ENCODE data around the gene RRP8.
A peak's percentile ranks its signal among the peaks of the same experiment; 100 is the strongest.

Gene RRP8

DNA sequence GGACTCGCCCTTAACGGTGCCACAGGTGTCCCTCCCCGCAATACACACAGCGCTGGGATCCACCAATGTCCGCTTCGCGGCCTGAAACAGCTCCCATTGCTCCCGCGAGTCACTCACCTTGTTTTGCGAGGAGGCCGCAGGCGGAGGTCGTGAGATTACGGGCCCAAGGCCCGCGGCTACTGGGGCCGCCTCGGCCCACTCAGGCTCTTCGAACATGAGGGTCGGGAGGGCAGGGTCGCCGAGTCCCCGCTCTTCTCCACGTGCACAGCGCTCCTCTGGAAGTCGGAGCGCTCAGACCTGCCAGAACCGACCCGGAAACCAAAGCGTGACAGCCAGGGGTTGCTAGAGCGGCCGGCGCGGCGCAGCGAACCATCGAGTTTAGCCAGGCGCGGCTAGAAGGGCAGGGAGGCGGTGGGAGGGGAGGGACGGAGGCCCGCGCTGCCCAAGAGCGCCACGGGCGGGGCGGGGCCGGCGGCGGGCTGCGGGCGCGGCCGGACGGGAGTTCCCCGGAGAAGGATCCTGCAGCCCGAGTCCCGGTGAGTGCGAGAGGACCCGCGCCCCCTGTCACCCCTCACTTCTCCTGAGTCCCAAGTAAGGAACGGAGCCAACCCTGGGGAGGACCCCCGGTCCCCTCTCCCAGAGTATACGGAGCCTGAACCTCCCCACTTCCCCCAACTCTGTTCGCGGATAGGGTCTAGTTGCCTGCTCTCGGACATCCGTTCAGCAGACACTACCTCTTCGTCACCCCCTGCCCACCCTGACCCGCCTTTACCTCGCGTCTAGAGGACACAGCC, at the start of gene RRP8, which contains the start of gene ILK:
Gene RRP8, minus strand, starts transcription at position 330 of the 794 bp plus-strand sequence. Its CDS starts 114 bp downstream, at position 216.
Gene ILK, plus strand, starts transcription at position 488 of the 794 bp plus-strand sequence. CDS start 498 bp downstream, outside the sequence.
- peak; percentile 76 for DNase-seq (ENCODE audit: low read depth)

DNA sequence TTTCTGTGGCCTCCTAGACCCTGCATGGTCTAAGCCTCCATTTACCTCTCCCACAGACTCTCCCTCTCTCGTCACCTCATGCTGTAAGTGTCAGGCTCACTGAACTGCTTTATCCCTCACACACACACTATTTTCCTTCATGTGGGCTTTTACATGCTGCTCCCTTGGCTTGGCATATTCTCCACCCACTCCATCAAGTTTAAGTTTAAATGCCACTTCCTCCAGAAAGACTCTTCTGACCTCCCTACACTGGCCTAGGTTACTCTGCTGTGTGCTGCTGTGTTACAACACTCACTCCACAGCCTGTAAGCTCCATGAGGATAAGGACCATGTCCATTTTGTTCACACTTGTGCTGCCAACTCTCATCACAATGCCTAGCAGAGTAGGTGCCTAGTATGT, 49.7 kb upstream of the RRP8 start:
- no peak for DNase-seq (ENCODE audit: low read depth)

DNA sequence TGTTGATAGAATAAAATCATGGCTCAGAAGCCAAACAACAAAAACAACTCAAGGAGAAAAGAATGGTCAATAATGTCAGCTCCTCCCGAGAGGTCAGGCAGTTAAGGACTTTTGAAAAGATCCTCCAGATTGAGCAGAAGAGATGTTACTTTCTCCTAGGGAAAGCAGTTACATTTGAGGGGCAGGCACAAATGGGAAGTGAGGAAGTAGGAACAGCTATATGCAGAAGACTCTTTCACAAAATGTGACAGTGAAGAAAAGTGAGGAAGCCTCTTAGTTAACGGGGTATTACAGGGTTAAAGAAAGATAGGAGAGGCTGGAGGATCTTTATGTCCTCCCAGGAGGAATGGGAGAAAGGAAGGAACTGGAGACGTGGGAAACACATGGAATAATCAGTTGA, 48.8 kb upstream of the RRP8 start:
- no peak for DNase-seq (ENCODE audit: low read depth)

DNA sequence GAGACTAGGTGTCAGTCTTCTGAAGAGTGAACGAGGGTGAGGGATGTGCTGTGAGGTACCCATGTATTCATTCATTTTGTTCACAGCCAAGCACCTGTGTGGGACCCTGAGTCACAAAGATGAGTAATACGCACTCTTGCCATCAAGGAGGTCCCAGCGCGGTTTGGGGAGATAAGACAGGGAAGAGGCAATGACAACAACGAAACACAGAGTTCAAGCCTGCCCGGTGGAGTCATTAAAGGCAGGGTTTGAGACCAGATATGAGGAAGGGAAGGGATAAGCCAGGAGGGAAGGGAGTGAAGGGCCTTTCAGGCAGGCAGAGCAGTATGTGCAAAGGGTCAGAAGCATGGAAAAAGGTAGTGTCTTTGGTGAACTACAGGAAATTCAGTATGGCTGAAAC, 47.6 kb upstream of the RRP8 start:
- DNase-seq (ENCODE audit: low read depth), result no peak

DNA sequence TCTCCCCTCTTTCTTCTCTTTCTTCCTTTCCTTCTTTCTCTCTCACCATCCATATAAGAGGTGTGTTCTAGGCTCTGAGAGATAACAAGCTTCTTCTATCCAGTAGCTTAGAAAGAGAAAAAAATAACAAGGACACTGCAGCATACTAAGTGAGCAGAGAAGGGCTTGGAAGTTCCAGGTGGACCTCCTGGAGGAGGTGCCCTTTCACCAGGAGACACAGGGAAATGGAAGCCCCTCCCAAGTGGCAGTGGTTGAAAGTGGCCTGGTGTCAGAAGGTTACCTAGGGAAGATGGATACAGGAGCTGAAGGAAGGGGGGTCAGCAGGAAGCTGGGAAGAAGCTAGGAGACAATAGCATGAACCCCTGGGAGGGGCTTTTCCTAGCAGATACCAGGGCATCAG, 46.7 kb upstream of the RRP8 start:
- DNase-seq (ENCODE audit: low read depth), result no peak

DNA sequence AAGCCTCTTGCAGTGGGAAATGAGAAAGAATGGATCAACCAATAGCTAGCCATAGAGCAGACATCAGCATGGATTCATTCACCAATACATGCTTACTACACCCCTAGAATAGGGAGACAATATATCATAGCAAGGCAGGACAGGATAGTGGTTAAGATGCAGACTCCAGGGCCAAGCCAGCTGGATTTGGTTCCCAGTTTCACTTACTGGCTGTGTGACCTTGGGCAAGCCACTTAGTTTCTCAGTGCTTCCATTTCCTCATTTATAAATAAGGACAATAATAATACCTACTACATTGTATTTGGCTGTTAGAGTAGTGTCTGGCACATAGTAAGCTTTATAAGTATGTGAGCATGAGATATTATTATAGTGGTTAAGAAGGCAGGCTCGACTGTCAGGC, 45.1 kb upstream of the RRP8 start:
- no peak for DNase-seq (ENCODE audit: low read depth)

DNA sequence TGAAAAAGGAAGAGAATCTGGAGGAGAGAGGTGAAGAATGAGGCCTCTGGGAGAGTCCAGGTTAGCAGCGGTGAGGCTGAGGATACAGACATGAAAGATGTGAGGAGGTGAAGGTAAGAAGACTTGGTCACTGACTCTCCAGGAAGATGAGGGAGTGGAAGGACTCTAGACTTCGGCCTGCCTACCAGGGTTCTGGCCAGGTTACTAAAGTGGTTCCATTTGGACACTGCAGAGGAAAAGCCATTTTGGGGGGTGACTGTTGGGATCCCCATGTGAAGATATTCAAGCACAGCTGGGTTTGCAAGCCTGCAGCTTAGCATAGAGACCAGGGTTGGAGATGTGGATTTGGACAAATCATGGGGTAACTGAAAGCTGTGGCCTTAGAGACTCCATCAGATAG, 44.4 kb upstream of the RRP8 start:
- DNase-seq (ENCODE audit: low read depth), result no peak

DNA sequence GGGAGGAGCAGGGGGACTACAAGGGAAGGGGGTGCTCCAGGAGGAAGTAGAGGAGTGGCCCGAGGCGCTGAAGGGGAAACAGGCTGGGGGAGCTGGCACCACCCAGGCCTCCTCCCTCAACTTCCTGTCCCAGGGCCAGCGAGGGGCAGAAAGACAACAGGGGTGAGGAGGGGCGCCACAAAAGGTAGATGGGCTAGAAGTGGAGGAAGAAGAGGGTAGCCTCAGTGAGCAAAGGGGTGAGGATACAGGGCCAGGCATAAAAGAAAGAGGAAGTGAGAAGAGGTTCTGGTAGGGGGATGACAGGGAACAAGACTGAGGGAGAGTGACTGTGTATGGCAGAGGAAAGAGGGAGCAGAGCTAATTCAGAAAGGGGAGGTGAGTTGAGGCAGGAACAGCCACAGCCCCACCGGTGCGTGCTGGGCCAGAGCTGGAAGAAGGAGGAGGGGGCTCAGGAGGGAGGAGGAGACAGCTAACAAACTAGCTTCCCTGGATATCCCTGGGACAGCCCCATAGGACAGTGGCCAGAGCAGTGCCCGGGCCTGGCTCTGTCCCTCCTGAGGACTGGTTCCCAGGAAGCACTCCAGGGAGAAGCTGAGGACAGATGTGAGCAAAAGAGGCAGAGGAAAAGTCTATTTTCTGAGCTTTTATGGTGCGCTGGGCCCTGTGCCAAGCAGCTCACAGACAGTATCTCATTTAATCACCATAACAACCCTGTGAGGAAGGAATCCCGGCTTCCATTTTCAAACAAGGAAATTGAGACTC, 43.7 kb upstream of the RRP8 start:
- no peak for DNase-seq (ENCODE audit: low read depth)

DNA sequence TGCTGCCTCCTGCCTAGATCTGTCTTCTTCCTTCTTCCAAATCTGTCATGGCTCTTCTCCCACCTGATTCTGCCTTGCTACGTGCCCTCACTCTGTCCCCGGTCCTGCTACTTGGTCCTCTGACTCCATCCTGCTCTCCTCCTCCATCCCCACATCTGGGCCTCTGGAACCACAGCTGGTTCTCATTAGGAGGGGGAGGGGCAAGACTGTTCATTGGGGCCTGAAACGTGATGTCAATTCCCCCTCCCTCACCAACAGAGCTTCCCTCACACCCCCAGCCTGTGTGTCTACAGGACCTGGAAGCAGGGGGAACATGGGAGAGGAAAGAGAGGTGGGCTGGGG, 43.1 kb upstream of the RRP8 start:
- no peak for DNase-seq (ENCODE audit: low read depth)

DNA sequence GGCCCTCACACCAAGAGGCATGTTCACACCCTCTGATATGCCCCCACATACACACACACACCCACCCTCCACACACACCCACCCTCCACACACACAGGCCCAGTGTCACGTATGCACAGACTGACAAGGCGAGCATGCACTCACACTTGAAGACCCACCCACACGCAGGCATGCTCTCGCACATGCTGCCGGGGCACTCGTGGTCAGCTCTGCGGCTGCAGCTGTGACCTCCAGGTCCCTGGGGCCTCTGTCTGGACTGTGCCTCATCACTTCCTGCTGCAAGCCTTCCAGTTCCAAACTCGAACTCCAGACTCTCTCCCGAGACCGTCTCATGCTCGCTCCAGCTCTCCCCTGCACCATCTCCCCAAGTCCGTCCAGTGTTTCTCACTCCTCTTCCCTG, 42.7 kb upstream of the RRP8 start:
- no peak for DNase-seq (ENCODE audit: low read depth)

DNA sequence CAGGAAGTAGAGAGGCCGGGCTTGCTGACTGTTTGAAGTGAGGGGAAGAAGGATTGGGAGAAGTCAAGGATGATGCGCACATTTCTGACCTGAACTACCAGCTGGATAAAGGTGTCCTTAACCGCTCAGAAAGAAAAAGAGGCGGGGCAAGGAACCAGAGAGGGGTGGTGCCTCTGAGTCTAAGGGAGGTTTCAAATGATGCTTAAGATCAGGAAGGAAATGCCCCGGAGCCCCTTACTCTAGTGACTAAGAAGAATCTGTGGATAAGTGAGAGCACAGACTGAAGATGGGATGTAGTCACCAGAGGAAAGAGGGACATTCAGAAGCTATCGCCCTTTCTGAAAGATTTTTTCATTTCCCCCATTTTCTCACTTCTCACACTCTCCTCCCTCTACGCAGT, 39.5 kb upstream of the RRP8 start:
- no peak for DNase-seq (ENCODE audit: low read depth)

DNA sequence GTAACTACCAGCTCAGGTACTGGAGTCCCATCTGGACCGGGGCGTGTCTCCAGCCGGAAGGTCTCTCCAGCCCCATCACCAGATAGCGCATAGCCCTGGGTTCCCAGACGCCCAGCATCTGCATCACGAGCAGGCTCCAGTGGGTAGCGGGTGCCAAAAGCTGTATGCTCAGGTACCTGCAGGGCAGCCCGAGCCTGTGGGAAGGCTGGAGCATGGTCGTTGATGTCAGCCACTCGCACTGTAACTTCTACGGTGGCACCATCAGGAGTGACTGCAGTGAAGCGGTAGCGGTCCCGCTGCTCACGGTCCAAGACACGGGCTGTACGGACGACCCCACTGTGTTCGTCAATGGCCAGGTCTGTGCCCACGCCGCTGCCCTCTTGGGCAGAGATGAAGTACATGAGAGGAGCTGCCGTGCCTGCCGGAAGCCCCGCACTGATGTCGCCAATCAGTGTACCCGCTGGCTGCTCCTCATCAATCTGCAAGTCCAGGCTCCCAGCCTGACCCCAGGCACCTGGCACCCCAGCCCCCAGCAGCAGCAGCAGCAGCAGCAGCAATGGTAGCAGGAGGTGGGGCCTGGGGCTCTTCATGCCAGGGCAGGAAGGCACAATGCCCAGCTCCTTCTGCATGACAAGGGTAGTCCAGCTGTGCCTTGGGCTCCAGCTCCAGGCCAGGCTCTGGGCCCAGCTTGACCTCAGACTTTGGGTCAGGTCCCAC, 37.7 kb upstream of the RRP8 start:
- no peak for DNase-seq (ENCODE audit: low read depth)

DNA sequence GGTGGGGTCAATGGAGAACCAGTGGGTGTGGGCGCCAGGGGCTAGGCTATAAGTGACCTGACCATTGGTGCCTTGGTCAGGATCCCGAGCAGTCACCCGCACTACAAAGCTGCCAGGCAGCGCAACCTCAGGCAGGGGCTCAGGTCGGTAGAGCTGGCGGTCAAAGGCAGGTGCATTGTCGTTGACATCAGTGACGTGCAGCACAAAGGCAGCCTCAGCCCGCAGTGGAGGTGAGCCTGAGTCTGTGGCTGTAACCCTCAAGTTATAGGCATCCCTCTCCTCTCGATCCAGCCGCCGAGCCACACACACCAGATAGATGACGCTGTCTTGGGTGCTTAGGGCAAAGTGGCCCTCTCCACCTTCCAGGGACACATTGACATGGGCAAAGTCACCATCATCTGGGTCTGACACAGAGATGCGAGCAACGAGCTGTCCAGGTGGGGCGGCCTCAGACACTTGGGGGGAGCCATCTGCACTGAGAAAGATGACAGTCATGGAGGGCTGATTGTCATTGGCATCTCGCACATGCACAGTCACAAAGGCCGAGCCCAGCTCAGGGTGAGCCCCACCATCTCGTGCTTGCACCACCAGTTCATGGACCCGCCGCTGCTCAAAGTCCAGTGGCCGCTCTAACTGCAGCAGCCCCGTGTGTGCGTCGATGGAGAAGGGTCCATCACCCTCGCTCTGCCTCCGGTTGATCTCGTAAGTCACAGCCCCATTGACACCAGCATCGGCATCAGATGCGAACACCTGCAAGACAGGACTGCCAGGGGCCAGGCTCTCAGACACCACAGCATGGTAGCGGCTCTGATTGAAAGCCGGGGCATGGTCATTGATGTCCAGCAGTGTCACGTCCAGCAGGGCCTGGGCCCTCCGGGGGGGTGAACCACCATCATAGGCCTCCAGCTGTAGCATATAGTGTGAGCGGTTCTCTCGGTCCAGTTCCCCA, 36.9 kb upstream of the RRP8 start:
- no peak for DNase-seq (ENCODE audit: low read depth)

DNA sequence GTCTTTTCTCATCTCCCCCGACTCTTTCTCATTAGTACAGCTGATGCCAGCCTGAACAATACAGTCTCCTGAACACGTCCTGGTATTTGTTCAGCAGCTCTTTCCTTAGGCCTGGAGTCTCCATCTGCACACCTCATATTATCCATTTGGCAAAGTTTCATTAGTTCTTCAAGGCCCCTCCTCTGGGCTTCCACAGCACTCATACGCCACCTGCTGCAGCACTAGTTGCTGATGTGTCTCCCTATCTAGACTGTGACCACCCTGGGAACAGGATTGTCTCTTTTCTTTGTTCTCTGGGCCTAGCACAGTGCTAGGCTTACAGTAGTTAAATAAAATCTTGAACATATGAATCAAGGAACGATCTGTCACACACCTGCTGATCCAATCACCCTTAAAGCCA, 35.0 kb upstream of the RRP8 start:
- DNase-seq (ENCODE audit: low read depth), result no peak

DNA sequence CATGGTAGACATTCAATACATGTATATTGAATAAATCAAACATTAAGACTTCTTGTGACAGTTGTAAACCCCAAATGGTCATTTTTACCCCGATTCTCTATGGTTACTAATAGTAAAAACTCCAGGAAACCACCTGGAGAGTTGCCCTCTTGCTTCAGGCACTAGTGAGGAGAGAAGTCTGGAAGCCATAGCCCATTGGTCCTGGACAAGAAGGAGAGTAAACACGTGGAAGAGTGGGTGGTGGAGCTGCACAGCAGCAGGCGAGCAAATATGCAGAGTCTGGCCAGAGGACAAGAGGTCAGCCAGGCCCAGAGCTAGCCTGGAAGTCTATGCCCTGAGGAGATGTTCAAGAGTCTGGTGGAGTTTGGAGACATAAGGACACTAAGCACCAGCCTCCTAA, 34.5 kb upstream of the RRP8 start:
- no peak for DNase-seq (ENCODE audit: low read depth)

DNA sequence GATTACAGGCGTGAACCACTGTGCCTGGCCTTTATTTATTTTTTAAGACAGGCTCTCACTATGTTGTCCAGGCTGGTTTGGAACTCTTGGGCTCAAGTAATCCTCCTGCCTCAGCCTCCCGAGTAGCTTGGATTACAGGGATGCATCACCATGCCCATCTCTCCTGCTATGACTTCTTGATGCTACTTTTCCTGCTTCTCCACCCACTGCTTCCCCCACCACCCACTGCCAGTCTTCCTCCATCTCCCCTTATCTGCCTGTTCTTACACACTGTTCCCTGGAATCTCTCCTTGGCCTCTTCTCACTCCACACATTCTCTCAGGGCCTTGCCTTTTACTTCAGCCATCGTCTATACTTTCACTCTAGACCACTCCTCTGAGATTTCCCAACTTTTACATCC, 33.1 kb upstream of the RRP8 start:
- no peak for DNase-seq (ENCODE audit: low read depth)

DNA sequence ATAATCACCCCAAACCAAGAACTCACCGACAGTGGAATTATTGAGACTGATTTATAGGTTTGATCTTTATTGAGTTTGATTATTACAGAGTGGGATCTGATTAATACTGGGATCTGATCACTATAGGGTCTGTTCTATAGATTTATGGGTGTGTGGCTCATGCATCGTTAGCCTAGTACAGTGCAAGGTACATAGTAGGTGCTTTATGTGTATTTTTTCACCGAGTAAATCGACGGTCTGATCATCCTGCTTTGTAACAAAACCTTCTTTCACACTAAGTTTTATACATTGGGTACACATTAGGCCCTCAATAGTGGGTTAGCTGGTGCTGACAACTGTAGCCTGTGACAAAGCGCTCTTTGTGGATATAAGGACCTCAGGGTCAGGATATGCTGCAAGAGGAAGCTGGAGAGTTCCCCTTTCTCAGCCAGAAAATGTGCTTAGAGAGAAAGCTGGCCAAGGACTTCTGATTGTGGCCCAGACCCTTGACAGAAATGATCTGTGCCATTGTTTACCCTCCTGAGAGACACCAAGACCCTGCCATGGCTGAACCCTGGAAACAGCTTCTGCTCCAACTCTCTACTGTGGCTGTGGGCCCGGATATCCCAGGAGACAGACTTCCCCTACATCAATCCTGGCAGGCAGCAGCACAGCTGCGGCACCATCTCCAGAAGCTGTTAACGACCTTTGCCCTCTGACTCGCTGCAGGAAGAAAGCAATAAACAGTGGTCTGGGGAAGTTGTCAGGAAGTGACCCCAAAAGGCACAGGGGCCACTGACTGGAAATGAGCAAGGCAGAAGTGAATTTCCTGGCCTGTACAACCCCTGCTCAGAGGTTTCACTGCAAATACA, 31.9 kb upstream of the RRP8 start:
- no peak for DNase-seq (ENCODE audit: low read depth)

DNA sequence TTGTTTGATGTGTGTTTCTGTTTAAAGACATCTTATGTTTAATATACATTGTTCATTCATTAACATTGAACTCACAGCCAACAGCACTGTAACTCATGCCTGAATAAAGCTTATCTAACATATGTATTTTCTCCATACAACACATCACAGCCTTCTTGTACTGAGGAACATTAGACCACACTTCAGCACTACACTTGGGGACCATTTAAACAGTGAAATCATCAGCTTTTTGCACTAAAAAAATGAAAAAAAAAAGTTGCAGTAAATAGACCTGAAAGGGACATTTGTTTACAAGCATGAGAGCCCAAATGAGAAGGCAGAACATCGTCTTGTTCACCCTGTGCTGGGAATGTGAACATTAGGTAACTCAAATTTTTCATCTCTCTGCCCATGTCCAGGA, 31.1 kb upstream of the RRP8 start:
- no peak for DNase-seq (ENCODE audit: low read depth)

DNA sequence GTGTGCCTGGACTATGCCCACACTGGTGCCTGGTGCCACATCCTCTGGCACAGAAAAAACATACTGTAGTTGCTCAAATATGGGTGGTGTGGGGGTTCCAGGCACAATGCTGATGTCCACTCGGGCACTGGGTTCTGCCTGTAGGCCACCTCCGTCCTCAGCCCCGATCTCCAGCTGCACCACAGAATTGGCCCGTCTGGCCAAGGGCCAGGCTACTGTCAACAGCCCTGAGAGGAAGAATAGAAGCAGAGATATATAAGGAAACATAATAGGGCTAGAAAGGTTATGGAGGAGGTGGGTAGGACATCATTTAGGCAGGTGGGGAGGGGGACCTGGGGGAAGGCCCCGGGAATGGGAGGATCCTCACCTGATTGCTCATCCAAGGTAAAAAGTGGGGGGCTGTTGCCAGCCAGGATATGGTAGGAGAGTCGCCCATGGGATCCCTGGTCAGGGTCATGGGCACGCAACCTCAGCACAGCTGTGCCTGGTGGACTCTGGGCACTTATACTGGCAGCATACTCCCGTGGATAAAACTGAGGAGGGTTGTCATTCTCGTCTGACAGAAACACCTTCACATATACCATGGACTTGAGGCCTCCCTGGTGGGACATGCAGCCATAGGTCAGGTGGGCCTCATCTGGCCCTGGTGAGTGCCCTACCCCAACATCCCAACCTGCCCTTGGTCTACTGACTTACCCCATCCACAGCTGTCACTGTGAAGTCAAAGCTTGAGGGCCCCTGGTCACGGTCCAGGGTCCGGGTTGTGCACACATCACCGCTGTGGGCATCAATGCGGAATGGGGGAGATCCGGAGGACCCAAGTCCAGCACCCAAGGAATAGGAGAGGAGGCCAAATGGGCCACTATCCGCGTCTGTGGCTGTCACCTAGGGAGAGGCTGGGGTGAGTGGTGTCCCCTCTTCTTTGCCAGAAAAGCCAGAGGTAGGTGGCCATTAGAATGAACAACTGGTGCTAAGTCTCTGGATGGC, 30.3 kb upstream of the RRP8 start:
- no peak for DNase-seq (ENCODE audit: low read depth)
